Activated naive CD4-positive, alpha-beta T cell treated with anti-CD3 and anti-CD28 coated beads, Interleukin-2, amount 50 U/mL, for 16 hours (primary cell): ENCODE results near the gene KCTD5.

ENCODE experiments used
- DNase-seq: peaks from one replicate; pipeline ENCODE4 v3.0.0-alpha.2; 2020

Gene KCTD5

GRCh38 chr16:2734844-2735515 lies 52.7 kb downstream of the KCTD5 start:
- no peak for DNase-seq

- DNase-seq, result no peak
These were observed 54.3 kb downstream of the KCTD5 start for GRCh38 chr16:2736476-2737237.

GRCh38 chr16:2737238-2737605 lies 54.9 kb downstream of the KCTD5 start:
- no peak for DNase-seq

GRCh38 chr16:2737895-2738418 lies 55.6 kb downstream of the KCTD5 start:
- no peak for DNase-seq

- DNase-seq, result no peak
These were observed 56.3 kb downstream of the KCTD5 start for GRCh38 chr16:2738615-2739014.

- DNase-seq, result no peak
These were observed 57.5 kb downstream of the KCTD5 start for GRCh38 chr16:2739625-2740430.

GRCh38 chr16:2740476-2740875 lies 58.2 kb downstream of the KCTD5 start:
- DNase-seq, result no peak

- DNase-seq, result no peak
These were observed 58.8 kb downstream of the KCTD5 start for GRCh38 chr16:2741168-2741567.

- no peak for DNase-seq
These were observed 60.1 kb downstream of the KCTD5 start for GRCh38 chr16:2742323-2743006.

- DNase-seq, result no peak
These were observed 60.9 kb downstream of the KCTD5 start for GRCh38 chr16:2743007-2743810.

GRCh38 chr16:2744711-2745110 lies 62.4 kb downstream of the KCTD5 start:
- DNase-seq, result no peak

GRCh38 chr16:2745116-2745890 lies 63.0 kb downstream of the KCTD5 start:
- no peak for DNase-seq

GRCh38 chr16:2745961-2746360 lies 63.6 kb downstream of the KCTD5 start:
- no peak for DNase-seq

GRCh38 chr16:2748757-2749455 lies 66.6 kb downstream of the KCTD5 start:
- no peak for DNase-seq

GRCh38 chr16:2749476-2749875 lies 67.2 kb downstream of the KCTD5 start:
- no peak for DNase-seq

- no peak for DNase-seq
These were observed 67.6 kb downstream of the KCTD5 start for GRCh38 chr16:2749936-2750335.

GRCh38 chr16:2751577-2752034 lies 69.3 kb downstream of the KCTD5 start:
- DNase-seq, result no peak

- peak; percentile 93 for DNase-seq
These were observed 69.9 kb downstream of the KCTD5 start, which contains the start of gene SRRM2 for GRCh38 chr16:2752035-2752849. TSS of gene SRRM2 (plus strand) at chr16:2752638. CDS start at chr16:2756365, 3,727 bp downstream.
